Esophagus muscularis mucosa (tissue), 4 donors: ENCODE data around the gene BLID.

Experiments used
- CTCF ChIP-seq, 3 experiments: fragments of 200-600 bp in 2 of 3; fragments of 450-650 bp in 1 of 3; sonication (generic) in 2 of 3; IDR thresholded peaks; one replicate each; pipeline ENCODE4 v1.5.1; 2017 to 2019; ENCODE audit warnings: antibody characterized with exemption in 3 of 3, mild to moderate bottlenecking in 2 of 3, moderate library complexity in 1 of 3
- EP300 ChIP-seq: sonication (generic); formaldehyde crosslinking; IDR thresholded peaks from one replicate; pipeline ENCODE4 v1.6.1; 2017; ENCODE audit warnings: antibody characterized with exemption
- POLR2A ChIP-seq: fragments of 450-650 bp; IDR thresholded peaks from one replicate; pipeline ENCODE4 v1.6.1; 2017; ENCODE audit warnings: antibody characterized with exemption, moderate library complexity, mild to moderate bottlenecking, low read depth

DNA sequence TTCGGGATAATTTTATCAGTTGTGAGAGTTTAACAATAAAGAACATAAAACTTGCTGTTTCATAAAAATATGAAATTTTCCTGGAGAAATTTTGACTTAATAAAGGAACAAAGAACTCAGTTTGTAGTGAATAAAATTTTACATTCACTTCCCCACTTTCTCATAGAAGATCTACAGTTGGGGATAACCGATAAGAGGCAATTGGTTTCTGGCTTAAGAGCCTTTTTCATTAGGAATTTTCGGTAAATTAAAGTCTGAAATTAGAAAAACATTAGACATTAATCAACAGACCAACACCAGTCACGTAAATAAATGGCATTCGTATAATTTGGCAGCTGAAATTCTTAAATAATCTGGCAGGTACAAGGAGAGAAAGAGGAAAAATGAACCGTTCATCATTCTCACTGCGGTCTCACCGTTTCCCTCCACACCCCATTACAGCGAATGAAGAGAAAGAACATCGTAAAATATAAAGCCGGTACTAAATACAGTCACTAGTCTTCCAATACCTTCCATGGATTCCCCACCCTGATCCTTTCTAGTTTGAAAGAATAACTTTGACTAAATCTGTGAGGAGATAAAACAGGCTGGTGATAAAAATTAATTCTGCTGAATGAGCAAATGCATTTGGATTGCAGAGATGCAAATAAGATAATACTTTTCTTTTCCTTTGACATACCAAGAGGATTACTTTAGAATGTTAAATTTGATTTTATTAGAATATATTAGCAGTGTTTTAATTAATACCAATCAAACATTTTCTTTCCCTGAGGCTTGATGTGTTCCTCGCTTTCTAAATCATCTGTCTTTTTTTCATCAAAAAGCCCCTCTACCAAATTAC, 19.5 kb downstream of the BLID start:
- no peak for TF ChIP-seq CTCF (IDR thresholded peaks at IDR 0.05)
- TF ChIP-seq POLR2A: no peak
- TF ChIP-seq EP300: no peak
